RKO (cell line): ENCODE measurements around the gene ZNF160.
"Not testable (repeated sequence)": the region's sequence is repeated elsewhere in the genome, so short reads cannot be mapped to it uniquely, and the experiment has no call there.

ENCODE experiments used
- DNase-seq: peaks from one replicate; pipeline ENCODE4 v3.0.0-alpha.2; 2016; ENCODE audit warnings: low spot score

ZNF160 gene

DNA sequence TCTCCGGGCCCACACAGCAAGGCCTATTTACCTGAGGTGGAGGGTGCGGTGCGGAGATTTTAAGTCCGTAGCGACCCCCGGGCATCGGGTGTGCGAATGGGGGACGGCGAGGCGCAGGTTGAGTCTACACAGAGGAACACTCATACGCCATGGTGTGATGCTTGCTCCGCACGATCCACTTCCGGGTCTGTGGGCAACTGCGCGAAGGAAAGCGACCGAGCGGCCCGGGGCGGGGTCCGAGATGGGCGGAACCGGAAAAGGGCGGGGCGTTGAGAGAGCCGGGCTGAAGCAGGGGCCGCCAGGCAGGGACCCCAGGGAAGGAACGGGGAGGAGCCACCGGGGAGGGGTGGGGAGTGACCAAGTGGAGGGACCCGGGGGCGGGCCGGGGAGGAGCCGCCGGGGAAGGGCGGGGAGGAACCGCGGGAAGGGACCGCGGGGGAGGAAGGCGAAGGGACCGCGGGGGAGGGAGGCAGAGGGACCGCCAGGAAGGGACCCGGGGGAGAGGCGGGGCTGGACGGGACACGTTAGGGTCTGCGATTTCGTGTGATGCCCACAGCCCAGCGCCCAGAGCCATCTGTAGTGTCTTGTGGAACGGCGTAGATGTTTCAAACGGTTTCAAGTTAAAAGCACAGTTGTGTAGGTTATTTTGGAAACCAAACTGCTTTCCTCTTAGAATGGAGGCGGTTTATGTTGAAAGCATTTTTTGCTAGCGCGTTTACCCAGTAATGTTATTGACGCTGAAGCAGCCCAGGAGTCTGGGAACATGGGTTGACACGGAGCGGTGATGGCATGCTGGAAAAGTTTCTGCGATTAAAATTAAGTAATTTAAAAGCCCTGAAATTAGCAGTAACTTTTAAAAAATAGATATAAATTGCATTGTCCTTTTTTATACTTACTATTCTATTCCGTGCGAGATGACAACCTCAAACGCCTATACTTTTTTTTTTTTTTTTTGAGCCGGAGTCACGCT, at the start of gene ZNF160:
TSS of gene ZNF160 (minus strand) at position 189 of the 970 bp plus-strand sequence. CDS start 17,146 bp downstream, outside the sequence.
- peak; percentile 94 for DNase-seq

DNA sequence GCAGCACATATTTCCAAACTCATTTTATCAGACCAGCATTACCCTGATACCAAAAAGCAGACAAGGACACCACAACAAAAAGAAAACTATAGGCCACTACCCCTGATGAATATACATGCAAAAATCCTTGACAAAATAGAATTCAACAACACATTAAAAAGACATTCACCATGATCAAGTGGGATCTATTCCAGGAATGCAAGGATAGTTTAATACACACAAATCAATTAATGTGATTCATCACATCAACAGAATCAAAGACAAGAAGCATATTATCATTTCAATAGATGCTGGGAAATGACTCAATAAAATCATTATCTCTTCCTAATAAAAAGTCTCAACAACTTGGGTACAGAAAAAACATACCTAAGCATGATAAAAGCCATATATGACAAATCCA, 44.4 kb upstream of the ZNF160 start:
- no peak for DNase-seq

DNA sequence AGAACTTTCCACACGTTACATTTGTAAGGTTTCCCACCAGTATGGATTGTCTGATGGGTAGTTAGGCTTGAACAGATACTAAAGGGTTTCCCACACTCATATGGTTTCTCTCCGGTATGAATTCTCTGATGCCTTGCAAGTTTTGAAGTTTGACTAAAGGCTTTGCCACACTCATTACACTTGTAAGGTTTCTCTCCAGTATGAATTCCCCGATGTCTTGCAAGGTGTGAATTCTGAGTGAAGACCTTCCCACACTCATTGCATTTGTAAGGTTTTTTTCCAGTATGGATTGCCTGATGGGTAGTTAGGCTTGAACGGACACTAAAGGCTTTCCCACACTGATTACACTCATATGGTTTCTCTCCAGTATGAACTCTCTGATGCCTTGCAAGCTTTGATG, 37.1 kb upstream of the ZNF160 start:
- DNase-seq = no peak

DNA sequence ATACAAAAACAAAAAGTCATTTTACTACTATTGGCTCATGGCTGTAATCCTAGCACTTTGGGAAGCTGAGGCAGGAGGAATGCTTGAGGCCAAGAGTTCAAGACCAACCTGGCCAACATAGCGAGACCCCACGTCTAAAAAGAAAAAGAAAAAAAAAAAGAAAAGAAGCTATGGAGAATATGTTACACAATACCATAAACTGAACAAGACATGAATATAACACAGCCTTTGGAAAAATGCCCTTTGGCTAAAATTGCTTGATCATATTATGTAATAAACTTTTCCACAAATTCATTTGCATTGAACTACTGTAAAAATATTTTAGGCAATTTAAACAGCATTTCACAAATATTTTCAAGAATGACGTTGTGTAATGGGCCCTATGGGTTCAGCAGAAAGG, 33.2 kb upstream of the ZNF160 start:
- no peak for DNase-seq

DNA sequence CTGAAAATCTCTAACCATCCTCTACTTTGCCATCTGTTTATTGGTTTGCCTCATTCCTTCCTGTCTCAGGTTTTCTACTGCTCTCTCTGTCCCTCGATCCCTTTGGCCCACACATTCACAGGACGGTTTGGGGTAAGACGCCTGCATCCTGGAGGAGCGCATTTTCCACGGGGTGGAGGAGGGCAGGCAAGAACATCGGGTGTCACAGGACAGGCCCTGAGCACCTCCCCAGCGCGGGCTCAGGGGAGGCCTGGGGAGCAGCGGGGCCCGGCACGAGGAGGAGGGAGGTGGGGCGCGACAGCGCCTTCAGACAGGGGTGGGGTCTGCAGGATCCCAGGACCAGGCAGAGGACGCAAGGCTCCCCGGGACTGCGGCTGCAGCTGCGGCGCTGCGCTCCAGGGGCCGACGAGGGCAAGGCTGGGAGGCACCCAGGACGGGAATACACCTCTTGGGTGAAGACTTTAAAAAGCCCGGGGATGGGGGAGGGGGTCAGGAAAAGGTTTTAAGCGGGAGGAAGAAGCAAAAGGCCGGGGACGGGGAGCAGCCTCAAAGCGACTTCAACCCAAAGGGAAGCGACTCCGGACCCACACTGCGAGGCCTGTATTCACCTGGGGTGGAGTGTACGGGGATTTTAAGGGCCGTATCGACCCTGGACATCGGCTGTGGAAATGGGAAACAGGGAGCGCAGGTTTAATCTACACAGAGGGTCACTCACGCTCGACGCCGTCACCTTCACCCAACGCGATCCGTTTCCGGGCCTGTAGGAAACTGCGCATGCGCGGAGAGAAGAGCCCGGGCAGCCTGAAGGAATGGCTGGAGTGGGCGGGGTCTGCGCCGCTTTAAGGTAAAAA, 29.1 kb upstream of the ZNF160 start, which contains the start of gene ZNF415:
TSS of gene ZNF415 (minus strand) at position 770 of the 851 bp plus-strand sequence. CDS start 10,234 bp downstream, outside the sequence.
- DNase-seq = no peak

DNA sequence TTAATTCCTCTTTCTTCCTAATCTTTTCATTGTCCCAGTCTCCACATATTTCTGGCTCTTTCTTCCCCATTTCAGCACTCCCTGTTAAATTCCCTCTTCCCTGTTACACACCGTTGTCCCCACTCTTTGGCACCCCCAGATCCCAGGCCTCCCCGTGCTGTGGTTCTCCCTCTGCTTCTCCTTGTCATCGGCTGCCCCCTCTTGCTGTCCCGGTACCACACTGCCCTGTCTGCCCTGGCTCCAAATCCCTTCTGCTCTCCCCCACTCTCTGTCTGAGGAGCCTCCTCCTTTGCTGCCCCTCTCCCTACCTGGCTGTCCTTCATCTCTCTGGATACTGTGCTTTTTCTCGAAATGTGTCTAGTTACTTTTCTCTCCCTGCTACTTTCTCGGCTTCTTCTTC, 28.5 kb upstream of the ZNF160 start:
- DNase-seq = no peak

DNA sequence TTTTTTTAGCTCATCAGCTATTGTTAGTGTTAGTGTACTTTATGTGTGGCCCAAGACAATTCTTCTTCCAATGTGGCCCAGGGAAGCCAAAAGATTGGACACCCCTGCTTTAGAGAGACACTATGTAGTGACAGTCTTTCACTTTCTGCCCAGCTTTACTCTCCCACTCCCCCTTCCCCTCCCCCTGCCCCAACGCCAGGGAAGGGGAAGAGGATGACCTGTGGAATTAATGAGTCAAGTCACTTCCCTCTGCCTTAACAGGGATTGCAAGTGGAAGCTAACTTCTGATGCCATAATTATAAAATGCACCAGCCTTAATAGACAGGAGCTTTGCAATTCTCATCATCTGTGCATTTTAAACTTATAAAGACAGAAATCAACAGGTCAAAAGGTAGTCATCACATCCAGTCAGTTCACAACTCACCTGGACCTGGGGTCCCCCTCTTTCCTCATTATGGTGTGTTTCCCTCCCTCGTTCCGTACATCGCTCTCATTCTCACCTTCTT, 27.9 kb upstream of the ZNF160 start:
- no peak for DNase-seq

DNA sequence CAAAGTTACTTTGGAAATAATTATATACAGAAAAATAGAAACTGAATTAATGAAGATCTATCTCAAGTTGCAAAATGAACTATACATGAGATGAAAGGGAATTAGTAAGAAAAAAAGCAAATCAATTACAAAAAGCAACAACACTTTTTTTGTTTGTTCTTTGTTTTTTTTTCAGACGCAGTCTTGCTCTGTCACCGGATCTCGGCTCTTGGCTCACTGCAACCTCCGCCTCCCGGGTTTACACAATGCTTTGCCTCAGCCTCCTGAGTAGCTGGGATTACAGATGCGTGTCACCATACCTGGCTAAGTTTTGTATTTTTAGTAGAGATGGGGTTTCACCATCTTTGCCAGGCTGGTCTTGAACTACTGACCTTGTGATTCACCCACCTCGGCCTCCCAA, 27.3 kb upstream of the ZNF160 start:
- no peak for DNase-seq

DNA sequence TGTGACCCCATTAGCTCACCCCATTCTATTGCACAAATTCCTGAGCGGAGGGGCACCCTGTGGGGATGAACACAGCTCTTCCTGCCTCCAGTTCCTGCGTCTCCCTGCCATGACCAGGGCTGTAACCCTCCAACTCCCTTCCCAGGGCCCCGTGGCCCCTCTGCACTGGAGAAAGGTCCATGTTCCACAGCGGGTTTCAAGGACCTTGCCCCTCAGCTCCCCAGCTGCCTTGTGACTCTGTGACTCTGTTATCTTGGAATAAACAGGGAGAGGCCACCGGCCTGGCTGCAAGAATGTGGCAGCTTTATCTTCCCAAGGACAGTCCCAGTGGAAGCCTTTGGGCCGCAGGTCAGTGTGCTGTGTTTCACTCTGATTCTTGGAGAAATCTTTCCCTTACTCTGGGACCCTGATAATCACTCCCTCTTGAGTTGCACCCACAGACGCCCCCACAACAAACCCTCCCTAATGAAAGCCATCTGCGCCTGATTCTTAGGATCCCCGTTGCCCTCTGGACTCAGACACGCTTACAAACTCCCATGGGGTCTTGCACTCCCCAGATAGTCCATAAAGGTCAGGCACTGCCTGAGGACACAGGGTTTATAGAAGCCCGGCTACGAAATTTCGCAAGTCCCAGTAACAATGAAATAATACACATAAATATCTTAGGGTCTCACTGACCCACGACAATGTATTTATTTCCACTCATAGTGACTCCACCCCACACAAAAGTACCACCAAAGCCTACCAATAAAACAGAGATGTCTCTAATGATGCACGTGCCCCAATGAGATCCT, 23.7 kb upstream of the ZNF160 start:
- not testable (repeated sequence) for DNase-seq

DNA sequence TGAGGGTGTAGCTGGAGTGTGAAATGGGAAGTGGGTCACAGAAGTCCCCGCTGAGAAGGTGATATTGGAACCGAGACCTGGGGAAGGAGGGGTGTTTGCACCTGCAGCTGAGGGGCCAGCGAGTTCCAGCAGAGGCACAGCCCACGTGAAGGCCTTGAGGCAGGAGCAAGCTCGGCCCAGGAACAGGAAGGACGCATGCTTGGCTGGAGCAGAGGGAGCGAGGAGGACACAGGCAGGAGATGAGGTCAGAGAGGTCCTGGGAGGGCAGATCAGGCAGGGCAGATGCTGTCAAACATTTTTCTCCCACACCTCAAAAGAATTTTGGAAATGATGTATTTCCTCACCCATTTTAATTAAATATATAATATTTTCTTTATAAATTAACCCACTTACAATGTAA, 20.2 kb upstream of the ZNF160 start:
- no peak for DNase-seq

DNA sequence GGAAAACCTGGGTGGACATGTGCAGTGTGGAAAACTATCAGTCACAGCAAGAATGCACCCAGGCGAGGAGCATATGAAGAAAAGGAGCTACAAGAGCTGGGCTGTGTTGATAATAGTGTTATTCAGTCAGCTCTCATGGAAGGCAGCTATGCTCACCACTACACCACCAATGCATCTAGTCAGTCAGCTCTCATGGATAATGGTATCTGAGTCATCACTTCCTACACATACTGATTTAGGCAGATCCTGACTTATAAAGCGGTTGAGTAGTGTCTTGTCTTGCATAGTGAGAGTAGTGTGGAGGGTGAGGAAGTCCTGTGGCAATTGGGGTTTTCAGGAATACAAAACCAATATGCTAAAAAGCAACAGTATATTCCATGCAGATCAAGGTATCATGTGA, 9.1 kb upstream of the ZNF160 start:
- DNase-seq = peak; percentile 76

DNA sequence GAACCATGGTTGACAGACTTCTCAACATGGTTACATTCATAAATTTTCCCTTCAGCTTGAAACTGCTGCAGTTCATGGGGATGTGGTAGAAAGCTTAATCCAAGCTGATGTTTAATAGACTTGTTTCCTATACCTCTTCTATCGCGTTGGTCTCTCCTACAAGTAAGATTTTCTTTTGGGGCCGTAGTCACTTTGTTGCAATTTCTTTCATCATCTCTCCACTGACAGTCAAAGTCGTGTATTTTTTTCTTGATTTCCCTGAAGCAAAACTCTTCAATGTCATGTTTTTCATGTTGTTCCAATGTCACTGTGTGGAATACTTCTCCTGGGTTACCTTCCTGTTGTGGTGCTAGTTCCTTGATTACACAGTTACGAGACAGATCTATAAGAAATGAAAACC, 6.3 kb upstream of the ZNF160 start:
- no peak for DNase-seq

DNA sequence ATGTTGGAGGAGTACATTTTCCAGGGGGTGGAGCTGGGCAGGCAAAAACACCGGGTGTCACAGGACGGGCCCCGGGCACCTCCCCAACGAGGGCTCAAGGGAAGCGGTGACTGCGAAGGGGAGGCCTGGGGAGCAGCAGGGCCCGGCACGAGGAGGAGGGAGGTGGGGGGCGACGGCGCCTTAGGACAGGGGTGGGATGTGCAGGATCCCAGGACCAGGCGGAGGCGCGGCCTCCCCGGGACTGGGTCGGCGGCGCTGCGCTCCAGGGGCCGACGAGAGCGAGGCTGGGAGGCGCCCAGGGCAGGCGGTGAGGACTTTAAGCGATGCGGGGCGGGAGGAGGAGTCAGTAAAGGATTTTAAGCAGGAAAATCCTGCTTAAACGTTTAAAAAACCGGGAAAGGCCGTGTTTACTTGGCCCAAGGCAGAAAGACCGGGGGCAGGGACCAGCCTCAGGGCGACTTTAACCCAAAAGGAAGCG, 427 bp downstream of the ZNF160 start:
- peak; percentile 65 for DNase-seq

DNA sequence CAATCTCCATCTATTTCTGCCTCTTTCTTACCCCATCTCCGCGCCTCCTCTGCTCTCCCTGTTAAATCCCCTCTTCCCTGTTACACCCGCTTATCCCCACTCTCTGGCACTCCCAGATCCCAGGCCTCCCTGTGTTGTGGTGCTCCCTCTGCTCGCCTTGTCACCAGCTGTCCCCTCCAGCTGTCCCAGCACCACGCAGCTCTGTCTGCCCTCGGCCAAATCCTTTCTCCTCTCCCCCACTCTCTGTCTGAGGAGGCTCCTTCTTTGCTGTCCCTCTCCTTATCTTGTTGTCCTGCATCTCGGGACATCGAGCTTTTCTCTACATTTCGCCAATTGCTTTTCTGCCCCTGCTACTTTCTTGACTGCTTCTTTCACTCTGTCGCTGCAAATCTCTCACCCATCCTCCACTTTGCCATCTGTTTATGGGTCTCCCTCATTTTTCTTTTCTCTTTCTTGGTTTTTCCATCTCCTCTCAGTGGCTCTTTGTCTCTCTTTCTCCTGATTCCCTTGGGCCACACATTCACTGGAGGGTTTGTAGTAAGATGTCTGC, 941 bp downstream of the ZNF160 start:
- DNase-seq = peak; percentile 38

DNA sequence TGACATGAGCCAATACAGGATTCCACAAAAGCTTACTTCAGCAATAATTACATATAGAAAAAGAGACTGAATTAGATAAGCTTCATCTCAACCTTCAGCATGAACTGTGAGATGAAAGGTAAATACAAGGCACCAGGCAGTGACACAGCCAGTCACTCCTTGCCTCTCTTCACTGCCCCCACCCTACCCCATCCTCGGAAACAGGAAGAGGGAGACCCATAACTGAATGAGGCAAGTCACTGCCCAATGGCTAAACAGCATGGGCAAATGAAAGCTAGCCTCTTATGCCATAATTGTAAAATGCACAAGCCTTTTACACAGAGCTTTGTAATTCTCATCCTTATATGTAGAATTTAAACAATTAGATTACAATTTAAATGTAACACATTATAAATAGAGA, 1.7 kb downstream of the ZNF160 start:
- peak; percentile 53 for DNase-seq

DNA sequence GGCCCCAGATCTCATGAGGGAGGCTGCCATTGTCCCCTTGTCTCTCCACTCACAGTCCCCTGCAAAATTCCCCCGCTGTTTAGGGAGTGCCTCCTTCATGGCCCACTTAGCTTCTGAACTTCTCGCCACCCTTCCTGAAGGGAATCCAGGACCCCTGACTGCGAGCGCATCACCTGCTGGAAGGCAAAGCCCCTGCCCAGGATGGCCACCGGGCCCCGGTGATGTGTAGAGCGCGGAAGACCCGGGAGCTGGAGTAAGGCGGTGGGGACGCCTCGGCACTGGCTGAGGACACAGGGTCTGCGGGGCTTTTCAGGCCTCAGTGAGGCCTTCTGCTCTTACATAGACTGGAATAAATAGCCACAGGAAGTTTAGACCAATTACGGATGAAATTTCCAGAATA, 4.7 kb downstream of the ZNF160 start:
- not testable (repeated sequence) for DNase-seq

DNA sequence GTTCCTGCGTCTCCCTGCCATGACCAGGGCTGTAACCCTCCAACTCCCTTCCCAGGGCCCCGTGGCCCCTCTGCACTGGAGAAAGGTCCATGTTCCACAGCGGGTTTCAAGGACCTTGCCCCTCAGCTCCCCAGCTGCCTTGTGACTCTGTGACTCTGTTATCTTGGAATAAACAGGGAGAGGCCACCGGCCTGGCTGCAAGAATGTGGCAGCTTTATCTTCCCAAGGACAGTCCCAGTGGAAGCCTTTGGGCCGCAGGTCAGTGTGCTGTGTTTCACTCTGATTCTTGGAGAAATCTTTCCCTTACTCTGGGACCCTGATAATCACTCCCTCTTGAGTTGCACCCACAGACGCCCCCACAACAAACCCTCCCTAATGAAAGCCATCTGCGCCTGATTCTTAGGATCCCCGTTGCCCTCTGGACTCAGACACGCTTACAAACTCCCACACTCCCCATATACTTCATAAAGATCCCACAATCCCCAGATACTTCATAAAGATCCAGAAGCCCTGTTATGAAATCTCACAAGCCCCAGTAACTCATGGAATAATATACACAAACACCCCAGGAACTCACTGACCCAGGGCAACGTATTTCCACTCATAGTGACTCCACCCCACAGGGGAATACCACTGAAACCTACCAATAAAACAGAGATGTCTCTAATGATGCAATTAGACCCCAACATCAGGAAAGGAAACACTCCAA, 6.1 kb downstream of the ZNF160 start:
- not testable (repeated sequence) for DNase-seq

DNA sequence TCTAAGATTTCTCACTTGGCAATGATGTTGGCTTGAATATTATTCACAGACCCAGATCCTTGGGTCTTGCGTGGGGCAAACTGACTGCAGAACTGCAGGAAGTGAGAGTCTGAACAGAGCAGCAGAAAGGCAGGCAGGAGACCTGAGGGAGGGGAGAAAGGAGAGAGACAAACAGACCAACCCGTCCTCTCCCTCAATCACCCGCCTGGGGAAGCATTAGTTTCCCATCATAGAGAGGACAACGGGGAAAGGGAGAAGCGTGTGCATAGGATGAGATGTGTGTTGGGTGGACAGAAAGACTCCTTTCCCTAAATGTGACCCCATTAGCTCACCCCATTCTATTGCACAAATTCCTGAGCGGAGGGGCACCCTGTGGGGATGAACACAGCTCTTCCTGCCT, 6.6 kb downstream of the ZNF160 start:
- DNase-seq = not testable (repeated sequence)

DNA sequence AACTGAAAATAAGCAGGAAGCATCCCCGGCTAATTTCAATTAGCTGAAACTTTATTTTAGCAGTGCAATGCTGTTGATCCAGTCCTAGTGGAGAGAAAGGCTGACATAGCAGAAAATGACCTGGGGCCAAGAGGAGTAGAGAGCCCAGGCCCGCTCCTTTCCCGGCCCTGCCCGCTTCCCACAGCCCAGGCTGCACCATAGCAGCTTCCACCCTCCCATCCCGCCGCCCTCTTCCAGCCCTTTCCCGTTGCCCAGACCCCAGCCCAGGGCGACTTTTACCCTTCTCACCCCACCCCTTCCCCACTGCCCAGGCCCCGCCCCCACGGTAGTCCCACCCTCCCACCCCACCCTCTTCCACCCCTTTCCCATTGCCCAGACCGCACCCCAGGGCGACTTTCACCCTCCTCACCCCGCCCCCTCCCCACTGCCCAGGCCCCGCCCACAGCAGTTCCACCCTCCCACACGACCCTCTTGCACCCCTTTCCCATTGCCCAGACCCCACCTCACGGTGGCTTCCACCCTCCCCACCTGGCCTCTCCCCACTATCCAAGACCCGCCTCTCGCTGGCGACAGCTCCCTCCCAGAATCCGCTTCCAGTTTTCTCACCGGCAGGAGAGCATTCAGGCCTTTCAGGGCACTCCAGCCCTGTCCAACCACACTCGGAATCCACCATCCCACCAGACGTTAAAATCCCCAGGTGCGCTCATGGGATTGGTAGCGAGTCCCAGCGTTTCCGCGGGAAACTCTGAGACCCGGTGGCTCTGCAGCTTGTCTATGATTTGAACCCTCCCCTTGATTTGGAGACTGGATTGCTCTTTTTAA, 8.3 kb downstream of the ZNF160 start:
- DNase-seq = no peak

DNA sequence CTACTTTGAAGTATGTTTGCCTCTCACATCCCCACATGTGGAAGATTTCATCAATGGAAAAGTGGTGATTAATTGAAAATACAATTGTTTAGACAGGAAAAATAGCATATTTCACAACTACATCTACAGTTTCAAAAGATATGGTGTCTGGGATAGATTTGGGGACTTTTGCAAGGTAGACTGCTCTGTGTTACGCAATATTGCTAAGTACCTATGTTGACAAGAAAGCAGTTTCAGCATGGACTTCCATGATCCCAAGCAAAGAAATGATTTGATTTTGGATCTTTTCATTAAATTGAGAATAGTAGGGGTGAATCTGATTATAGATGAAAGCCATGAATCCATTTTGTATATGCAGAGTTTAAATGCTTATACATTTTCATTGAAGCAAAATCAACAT, 10.5 kb downstream of the ZNF160 start:
- no peak for DNase-seq
